Natural killer cell (primary cell): ENCODE results near the gene BRD4. TPM values are rescaled to one million over a fixed set of nuclear protein-coding genes. Genes with fewer than 3 reads are reported as not detected.

ENCODE experiments used
- ATAC-seq, 3 donors: fragments of 150-1000 bp in 2 of 3; fragments of 200-7000 bp in 1 of 3; cut with Tn5 transposase; 1 replicate in 1 of 3; 2 replicates in 2 of 3; pipeline ENCODE4 v1.10.0; 2021; ENCODE audit warnings: mild to moderate bottlenecking in 2 of 3, moderate library complexity in 2 of 3
- DNase-seq, 2 donors: peaks; one replicate each; pipeline versions ENCODE4 v3.0.0 to v3.0.0-alpha.2; 2013 to 2021; ENCODE audit warnings: mixed read lengths in 1 of 2
- H3K27ac ChIP-seq: one replicate; pipeline ENCODE4 v1.5.1; 2013; ENCODE audit warnings: mild to moderate bottlenecking, low read length
- H3K27me3 ChIP-seq: one replicate; pipeline ENCODE4 v1.6.1; 2013; ENCODE audit warnings: low read length; ENCODE audit not compliant: control insufficient read depth, insufficient read depth
- H3K36me3 ChIP-seq: one replicate; pipeline ENCODE4 v1.6.1; 2013; ENCODE audit warnings: low read length; ENCODE audit not compliant: control insufficient read depth, insufficient read depth
- H3K4me1 ChIP-seq: one replicate; pipeline ENCODE4 v1.6.1; 2013; ENCODE audit warnings: low read length; ENCODE audit not compliant: control insufficient read depth, insufficient read depth
- H3K4me3 ChIP-seq: one replicate; pipeline ENCODE4 v1.5.1; 2013; ENCODE audit warnings: low read length
- H3K9me3 ChIP-seq: one replicate; pipeline ENCODE4 v1.6.1; 2013; ENCODE audit warnings: low read length; ENCODE audit not compliant: control insufficient read depth, insufficient read depth
- H3K27ac Mint-ChIP-seq, 2 donors: one replicate each; pipeline ENCODE4 v1.8.0; 2022; ENCODE audit warnings: mild to moderate bottlenecking in 2 of 2, mixed read lengths in 2 of 2, moderate library complexity in 1 of 2
- H3K27me3 Mint-ChIP-seq, 2 donors: one replicate each; pipeline ENCODE4 v1.8.0; 2022; ENCODE audit warnings: low read depth in 2 of 2, mixed read lengths in 2 of 2
- H3K36me3 Mint-ChIP-seq: one replicate; pipeline ENCODE4 v1.8.0; 2022; ENCODE audit warnings: mixed read lengths
- H3K4me1 Mint-ChIP-seq, 2 donors: one replicate each; pipeline ENCODE4 v1.8.0; 2022; ENCODE audit warnings: mixed read lengths in 2 of 2
- H3K4me3 Mint-ChIP-seq: one replicate; pipeline ENCODE4 v1.8.0; 2022; ENCODE audit warnings: mild to moderate bottlenecking, moderate library complexity, mixed read lengths
- H3K9me3 Mint-ChIP-seq, 2 donors: one replicate each; pipeline ENCODE4 v1.8.0; 2022; ENCODE audit warnings: mixed read lengths in 2 of 2
- whole genome bisulfite sequencing: methylation state at CpG from one replicate; pipeline ENCODE4 v1.1.7; 2013; ENCODE audit warnings: missing lambda C conversion rate; ENCODE audit not compliant: insufficient coverage; 5-methylcytosine and 5-hydroxymethylcytosine counted together
- intact Hi-C: fragments of 100-400 bp; cut with micrococcal nuclease; formaldehyde crosslinking; loops from one replicate; pipeline ENCODE4 v1.14.2; 2022
- total RNA-seq, 4 donors: library from RNA; stranded (reverse); fragments of 120-200 nt in 1 of 4; gene quantifications; one replicate each; pipeline versions ENCODE4 v1.2.3 to v1.2.4, GENCODE V29; 2013 to 2022
- TF ChIP-seq, protein P1 (sequence below): fragments of 200-600 bp; IDR thresholded peaks from one replicate; pipeline ENCODE4 v1.8.0; 2022; ENCODE audit warnings: antibody characterized with exemption

The BRD4 gene
- total RNA-seq, 3 donors from 2014 or later (not counting 1 experiment from before 2014, with no cell fraction given): 91.9 to 116 (median 98.3) TPM

DNA sequence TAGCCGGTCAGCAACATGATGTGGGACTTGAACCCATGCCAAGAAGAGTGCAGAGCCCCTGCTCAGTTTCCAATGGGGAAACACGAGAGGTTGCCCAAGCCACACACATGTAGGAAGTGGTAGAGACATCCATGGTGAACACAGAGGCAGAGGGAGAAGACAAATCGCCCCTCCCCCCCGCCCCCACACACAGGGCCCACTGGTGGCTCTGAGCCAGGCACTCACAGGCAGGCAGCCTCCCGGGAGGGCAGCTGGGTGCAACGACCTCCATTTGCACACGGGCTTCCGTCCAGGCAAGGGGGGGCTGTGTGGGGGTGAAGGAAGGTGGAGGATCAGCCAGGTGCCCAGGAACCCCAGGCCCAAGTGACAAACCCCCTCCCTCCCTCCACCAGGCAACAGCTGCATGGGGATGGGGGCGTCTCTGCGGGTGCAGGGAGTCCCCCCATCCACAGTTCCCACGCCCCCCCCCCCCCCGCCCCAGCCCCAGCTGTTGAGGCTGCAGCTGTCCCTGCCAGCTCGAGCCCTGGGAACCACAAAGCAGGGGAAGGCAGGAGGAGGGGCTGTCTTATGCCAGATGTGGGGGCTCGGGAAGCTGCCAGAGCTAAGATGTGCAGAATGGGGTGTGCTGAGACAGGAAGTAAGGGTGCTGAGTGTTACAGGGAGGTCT, 134.9 kb downstream of the BRD4 start:
- H3K27ac ChIP-seq: no peak overlapping the region

DNA sequence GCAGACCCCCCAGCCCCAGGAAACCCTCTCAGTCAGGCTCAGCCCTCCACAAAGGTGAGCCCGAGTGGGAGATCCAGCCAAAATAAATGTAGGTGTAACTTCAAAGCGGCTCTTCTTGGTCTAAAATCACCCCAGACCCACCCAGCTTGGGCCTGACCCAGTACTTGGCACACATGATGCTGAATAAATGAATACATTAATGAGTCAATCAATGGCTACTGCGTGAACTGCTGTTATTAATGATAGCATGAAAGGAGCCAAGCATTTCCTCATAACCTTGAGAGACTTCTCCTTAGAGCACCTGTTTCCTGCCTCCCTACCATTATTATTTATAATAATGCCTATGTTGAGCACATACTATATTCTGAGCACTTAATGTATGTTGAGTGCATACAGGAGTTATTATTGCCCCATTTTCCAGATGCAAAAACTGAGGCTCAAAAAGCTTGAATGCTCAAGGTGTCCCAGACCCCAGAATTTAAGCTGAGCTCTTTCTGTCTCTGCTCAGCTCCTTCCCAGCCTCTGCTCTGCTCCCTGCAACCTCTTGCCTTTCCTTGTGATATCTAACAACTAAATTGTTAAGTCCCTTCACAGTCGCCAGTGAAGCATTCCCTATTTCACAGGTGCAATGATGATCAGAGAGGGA, 135.9 kb downstream of the BRD4 start:
- Mint-ChIP-seq H3K36me3 (no peaks in the 10 kb centered on the region), H3K27me3 (peaks cover 37 to 48% of the 10 kb centered on the region in 2 donors), H3K27ac (no peak overlapping the region), H3K4me3 (peak overlapping the region; percentile 17), H3K9me3 (no peaks in the 10 kb centered on the region), H3K4me1 (peaks cover 10 to 11% of the 10 kb centered on the region in 2 donors)
- intact Hi-C loops: no loop called here
- ATAC-seq: no peak
- DNase-seq: no peak
- WGBS: 38% methylated on average over 3 of the region's 4 CpGs
- TF ChIP-seq, protein P1, sequence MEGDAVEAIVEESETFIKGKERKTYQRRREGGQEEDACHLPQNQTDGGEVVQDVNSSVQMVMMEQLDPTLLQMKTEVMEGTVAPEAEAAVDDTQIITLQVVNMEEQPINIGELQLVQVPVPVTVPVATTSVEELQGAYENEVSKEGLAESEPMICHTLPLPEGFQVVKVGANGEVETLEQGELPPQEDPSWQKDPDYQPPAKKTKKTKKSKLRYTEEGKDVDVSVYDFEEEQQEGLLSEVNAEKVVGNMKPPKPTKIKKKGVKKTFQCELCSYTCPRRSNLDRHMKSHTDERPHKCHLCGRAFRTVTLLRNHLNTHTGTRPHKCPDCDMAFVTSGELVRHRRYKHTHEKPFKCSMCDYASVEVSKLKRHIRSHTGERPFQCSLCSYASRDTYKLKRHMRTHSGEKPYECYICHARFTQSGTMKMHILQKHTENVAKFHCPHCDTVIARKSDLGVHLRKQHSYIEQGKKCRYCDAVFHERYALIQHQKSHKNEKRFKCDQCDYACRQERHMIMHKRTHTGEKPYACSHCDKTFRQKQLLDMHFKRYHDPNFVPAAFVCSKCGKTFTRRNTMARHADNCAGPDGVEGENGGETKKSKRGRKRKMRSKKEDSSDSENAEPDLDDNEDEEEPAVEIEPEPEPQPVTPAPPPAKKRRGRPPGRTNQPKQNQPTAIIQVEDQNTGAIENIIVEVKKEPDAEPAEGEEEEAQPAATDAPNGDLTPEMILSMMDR: no peak
- no peak overlapping the region for H3K27ac ChIP-seq
- H3K36me3 ChIP-seq: no peaks in the 10 kb centered on the region
- H3K4me3 ChIP-seq: no peak overlapping the region
- H3K4me1 ChIP-seq: peaks cover 10% of the 10 kb centered on the region
- peaks cover 17% of the 10 kb centered on the region for H3K27me3 ChIP-seq
- no peaks in the 10 kb centered on the region for H3K9me3 ChIP-seq

More for the DNA sequence above, 134.9 kb downstream of the BRD4 start:
- no peaks in the 10 kb centered on the region for H3K36me3 ChIP-seq
- H3K27me3 ChIP-seq: peaks cover 17% of the 10 kb centered on the region
- H3K9me3 Mint-ChIP-seq: no peaks in the 10 kb centered on the region
- no peaks in the 10 kb centered on the region for H3K9me3 ChIP-seq
- ATAC-seq: no peak
- peaks cover 10% of the 10 kb centered on the region for H3K4me1 ChIP-seq
- peaks cover 37 to 53% of the 10 kb centered on the region in 2 donors for H3K27me3 Mint-ChIP-seq
- DNase-seq: no peak
- no peak overlapping the region for H3K4me3 Mint-ChIP-seq
- no peaks in the 10 kb centered on the region for H3K36me3 Mint-ChIP-seq
- no peak overlapping the region for H3K4me3 ChIP-seq
- TF ChIP-seq, protein P1: no peak
- intact Hi-C loops: no loop called here
- H3K4me1 Mint-ChIP-seq: peaks cover 10 to 11% of the 10 kb centered on the region in 2 donors
- 1% methylated on average over 4 of the region's 14 CpGs for WGBS
- no peak overlapping the region for H3K27ac Mint-ChIP-seq

DNA sequence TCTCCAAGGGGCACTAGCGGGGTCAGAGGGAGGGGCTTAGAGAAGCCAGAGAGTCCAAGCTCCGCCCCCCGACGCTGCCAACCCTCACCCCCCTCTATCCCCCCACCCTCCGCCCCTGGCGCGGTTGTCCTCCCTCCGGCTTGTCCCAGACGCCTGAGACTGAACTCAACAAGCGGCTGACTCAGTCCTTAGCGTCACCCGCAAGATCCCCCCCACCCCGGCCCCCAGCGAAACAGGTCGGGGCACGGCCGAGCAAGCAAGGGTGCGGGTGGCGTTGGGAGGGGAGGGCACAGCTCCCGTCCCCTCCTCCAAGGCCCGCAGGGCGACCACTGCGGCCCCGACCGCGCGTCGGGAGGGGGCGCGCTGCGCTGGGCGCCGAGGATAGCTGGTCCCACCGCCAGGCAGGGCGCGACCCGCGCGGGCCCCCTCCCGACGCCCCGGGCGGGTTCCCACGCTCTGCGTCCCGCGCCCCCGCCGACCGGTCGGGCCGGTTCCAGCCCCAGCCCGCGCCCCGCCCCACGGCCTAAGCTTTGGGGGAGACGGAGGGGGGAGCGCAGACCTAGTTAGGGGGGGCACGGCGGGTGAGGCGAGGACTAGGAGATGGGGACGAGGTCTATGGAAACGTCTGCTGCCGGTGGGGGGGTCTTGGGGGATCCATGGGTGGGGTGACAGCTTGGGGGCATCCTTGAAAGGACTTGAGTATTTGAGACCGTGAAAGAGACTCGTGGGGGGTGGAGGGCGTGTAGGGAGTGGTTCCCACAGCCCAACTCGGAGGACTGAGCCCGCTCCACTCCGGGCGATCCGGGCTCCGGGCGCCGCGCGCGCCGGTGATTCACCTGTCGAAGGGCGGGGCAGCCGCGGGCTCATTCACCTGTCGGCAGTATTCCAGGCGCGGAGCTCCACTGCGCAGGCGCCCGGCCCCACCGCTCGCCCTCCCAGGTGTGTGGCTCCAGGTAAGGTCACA, 136.7 kb downstream of the BRD4 start:
- Histone ChIP-seq H3K9me3 (no peaks in the 10 kb centered on the region), H3K4me1 (peaks cover 10% of the 10 kb centered on the region), H3K36me3 (no peaks in the 10 kb centered on the region), H3K27ac (no peak overlapping the region), H3K4me3 (no peak overlapping the region), H3K27me3 (peaks cover 17% of the 10 kb centered on the region)
- intact Hi-C loops: no loop called here
- no peaks in the 10 kb centered on the region for H3K9me3 Mint-ChIP-seq
- no peaks in the 10 kb centered on the region for H3K36me3 Mint-ChIP-seq
- H3K27me3 Mint-ChIP-seq: peaks cover 37 to 45% of the 10 kb centered on the region in 2 donors
- H3K27ac Mint-ChIP-seq: no peak overlapping the region
- DNase-seq: no peak
- peak overlapping the region; percentile 25 for H3K4me3 Mint-ChIP-seq
- 7% methylated on average over 87 of the region's 91 CpGs for whole genome bisulfite sequencing
- TF ChIP-seq, protein P1: no peak
- peaks cover 10 to 11% of the 10 kb centered on the region in 2 donors for H3K4me1 Mint-ChIP-seq
- peak in 2 of 3 donors; percentile 73 to 75 for ATAC-seq
